HG03066 (cell line): Measurements from ENCODE around the gene TNFRSF8.

ENCODE experiments used
- ATAC-seq: cut with Tn5 transposase; IDR thresholded peaks from one replicate; pipeline ENCODE4 v1.9.1; 2021; ENCODE audit warnings: low read depth; ENCODE audit not compliant: unreplicated experiment

TNFRSF8 gene

GRCh38 chr1:12184008-12184681, 121.0 kb downstream of the TNFRSF8 start:
- no peak for ATAC-seq

GRCh38 chr1:12185036-12185917, 122.2 kb downstream of the TNFRSF8 start:
- ATAC-seq: no peak

GRCh38 chr1:12185918-12186678, 123.0 kb downstream of the TNFRSF8 start:
- no peak for ATAC-seq

DNA sequence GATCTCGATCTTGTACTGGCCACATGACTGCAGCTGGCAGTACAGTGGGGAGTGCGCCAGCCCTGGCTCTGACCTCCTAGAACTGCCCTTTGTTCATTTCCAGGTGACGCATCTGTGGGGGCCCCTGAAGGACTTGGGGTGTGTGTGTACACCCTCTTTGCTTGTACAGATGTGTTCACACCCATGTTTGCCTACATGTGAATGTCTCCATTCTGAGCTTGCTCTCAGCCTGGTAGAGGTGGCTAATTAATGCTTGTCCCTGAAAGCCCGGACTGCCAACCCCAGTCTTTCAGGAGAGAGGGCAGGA, 123.5 kb downstream of the TNFRSF8 start:
- no peak for ATAC-seq

DNA sequence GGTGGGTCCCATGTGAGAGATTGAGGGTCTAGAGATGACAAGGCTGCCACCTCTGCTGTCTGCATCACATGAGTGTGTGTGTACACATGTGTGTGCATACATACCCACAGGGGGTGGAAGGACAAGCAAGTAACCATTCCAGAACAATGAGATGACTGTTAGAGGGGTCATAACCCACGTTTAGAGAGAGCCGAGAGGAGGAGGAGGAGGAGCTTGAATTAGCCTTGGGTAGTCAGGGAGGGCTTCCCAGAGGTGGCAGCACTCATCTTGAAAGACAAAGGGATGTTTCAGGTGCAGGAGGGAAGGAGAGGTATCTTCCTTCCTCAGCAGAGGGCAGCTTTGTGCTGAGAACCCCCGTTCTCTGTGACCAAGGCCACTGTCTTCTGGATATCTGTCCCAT, 125.0 kb downstream of the TNFRSF8 start:
- ATAC-seq: no peak

DNA sequence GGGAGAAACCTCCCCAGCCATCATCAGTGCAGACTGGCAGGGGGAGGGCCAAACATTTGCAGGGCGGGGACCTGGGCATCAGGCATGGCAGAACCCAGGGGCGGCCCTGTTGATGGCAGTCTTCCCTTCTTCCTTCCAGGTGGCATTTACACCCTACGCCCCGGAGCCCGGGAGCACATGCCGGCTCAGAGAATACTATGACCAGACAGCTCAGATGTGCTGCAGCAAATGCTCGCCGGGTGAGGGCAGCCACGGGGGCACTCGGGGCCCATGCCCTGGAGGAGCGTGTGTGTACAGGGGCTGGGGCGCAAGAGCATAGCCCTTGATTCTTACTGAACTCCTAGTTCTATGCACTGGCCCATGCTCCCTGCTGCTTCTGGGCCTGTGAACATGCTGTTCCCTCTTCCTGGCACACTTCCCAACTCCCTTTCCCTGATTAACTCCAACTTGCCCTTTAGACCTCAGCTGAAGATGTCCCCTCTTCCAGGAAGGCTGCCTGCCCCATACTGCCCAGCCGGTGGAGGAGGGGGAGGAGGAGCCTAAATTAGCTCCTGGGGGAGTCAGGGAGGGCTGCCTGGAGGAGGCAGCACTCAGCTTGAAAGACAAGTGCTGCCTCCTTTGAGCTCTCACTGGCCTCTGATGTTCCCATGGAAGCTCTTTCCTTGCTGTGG, 125.7 kb downstream of the TNFRSF8 start:
- no peak for ATAC-seq

GRCh38 chr1:12189328-12189682, 126.2 kb downstream of the TNFRSF8 start:
- ATAC-seq: no peak

GRCh38 chr1:12191242-12192032, 128.3 kb downstream of the TNFRSF8 start:
- ATAC-seq: no peak
